Effector CD8-positive, alpha-beta T cell (primary cell): ENCODE data around the gene APPL1.

Experiments used
- DNase-seq: peaks from one replicate; lab custom pipeline; 2025; lab: John Stamatoyannopoulos, UW
- total RNA-seq, 4 experiments: gene quantifications; one replicate each; lab custom pipeline; 2026; lab: John Stamatoyannopoulos, UW

Gene APPL1
- total RNA-seq: 98.9 to 143 (median 110) reads per million in 4 experiments

- peak; percentile 78 for DNase-seq
These were observed at the start of gene APPL1 for GRCh38 chr3:57227204-57227929. Gene APPL1 (plus strand): TSS chr3:57227729. CDS start chr3:57227884, 155 bp downstream.

GRCh38 chr3:57179580-57180410, 47.7 kb upstream of the APPL1 start:
- no peak for DNase-seq

DNA sequence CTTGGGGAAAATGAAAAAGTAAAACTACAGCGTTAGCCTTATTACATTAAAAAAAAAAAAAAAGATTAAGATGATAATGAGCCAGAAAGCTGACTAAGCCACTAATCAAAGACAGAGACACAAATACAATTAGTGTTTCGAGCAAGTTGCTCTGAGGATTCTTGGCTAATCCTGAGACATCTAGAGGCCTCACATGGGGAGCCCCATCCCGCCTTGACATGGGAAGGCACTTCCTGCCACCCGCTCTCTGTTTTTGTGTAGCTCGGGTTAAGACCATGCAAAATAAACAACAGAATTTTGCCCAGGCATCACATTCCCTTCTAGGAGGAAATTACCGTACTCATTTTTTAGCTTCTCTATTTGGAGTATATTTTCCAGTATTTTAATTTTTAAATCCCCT, 43.0 kb upstream of the APPL1 start:
- no peak for DNase-seq

DNA sequence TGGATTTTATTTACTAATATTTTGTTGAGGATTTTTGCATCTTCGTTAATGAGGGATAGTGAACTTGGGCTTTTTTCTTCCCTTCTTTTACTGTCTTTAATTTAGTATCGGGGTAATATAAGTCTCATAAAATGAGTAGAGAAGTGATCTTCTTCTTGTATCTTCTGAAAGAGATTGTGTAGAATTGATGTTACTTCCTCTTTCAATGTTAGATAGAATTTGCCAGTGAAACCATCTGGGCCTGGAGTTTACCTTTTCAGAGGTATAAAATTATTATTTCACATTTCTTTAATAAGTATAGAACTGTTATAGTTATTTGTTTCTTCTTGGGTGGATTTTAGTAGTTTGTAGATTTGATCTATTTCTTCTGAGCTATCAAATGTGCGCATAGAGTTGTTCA, 35.5 kb upstream of the APPL1 start:
- DNase-seq: no peak

- DNase-seq: no peak
These were observed 32.9 kb upstream of the APPL1 start for GRCh38 chr3:57194641-57195040.

DNA sequence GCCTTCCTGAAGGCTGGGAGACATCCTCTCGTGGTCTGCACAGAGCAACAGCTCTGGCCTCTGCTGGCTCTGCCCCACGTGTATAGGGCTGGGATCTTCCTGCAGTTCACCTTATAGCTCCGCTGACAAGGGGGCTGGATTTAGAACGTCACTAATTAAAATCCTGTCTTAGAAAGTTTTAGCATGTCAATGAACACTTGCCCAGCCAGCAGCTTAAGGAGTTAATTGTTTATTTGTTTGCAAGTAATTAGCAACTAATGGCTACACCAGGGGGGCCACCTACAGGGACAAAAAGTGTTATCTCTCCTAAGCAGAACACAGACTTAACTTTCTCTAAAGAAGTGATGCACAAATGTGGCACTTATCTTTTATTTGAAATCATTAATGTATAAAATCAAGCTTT, 27.6 kb upstream of the APPL1 start, which contains the start of gene HESX1:
Gene HESX1 (minus strand): TSS at position 84 of the 403 bp plus-strand sequence. CDS start 60 bp downstream, at position 24.
- no peak for DNase-seq

DNA sequence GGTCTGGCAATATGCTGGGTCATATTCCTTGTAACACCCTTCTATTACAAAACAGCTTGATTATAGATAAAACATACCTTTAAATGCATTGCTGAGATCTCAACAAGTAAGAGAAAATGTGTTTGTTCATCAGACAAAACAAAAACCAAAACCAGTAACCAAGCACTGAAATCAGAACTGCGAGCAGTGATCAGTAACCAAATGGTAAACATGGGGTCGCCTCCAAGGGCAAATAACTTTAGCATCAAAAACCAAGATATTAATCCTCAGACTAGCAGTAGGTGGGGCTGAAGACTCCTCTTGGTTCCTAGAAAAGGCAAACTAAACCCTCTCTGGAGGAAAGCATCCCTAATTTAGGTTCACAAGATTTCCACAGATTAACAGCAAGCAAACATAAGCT, 21.1 kb upstream of the APPL1 start:
- DNase-seq: no peak

GRCh38 chr3:57221883-57222282, 5.6 kb upstream of the APPL1 start:
- no peak for DNase-seq

DNA sequence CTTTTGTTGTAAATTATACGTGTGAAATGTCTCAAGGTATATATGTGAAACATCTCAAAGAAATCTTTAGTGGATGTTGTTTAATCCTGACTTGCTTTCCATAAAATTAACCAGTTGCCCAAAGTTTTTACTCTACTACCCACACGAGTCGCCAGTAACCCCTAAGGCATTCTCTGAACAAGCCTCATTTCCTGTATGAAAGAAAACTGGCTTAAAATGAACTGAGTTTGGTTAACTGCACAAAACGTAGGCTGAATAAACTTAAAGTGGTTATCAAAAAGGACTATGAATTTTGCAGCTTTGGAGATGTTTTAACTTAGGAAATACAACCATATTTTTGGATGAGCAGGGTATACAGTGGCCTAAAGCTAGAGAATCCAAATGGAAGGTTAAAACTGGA, 2.7 kb upstream of the APPL1 start:
- DNase-seq: no peak

- DNase-seq: no peak
These were observed 1.4 kb upstream of the APPL1 start for GRCh38 chr3:57226176-57226575.

- DNase-seq: peak; percentile 5
These were observed 612 bp downstream of the APPL1 start for GRCh38 chr3:57227930-57228751.

- no peak for DNase-seq
These were observed 2.5 kb downstream of the APPL1 start for GRCh38 chr3:57230006-57230405.

DNA sequence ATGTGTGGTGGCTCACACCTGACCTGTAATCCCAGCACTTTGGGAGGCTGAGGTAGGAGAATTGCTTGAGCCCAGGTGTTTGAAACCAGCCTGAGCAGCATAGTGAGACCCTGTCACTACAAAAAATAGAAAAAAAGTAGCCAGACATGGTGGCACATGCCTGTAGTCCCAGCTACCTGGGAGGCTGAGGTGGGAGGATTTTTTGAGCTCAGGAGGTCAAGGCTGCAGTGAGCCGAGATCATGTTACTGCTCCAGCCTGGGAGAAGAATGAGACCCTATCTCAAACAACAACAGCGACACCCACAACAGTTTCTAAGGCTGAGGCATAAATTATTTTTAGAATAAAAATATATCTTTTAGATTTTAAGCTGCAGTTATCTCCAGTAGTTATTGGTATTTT, 6.3 kb downstream of the APPL1 start:
- DNase-seq: no peak

GRCh38 chr3:57234613-57235575, 7.4 kb downstream of the APPL1 start:
- DNase-seq: no peak

GRCh38 chr3:57244946-57245345, 17.4 kb downstream of the APPL1 start:
- no peak for DNase-seq

- DNase-seq: no peak
These were observed 24.9 kb downstream of the APPL1 start for GRCh38 chr3:57252404-57252803.

DNA sequence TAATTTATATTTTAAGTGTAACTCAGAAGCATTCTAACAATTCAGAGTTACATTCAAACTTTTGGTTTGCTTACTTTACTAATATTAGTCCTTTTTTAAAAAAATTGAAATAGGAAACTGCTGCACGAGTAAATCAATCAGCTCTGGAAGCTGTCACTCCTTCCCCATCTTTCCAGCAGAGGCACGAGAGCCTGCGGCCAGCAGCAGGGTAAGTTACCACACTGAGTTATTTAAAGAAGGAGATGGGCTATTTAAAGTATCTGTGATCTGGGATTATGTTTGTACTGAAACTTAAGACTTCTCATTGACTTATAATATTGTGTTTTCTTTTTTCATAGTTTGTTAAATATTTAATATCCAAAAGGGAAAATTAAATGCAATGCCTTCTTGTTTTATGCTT, 29.3 kb downstream of the APPL1 start:
- no peak for DNase-seq

- no peak for DNase-seq
These were observed 30.1 kb downstream of the APPL1 start for GRCh38 chr3:57257678-57258077.

DNA sequence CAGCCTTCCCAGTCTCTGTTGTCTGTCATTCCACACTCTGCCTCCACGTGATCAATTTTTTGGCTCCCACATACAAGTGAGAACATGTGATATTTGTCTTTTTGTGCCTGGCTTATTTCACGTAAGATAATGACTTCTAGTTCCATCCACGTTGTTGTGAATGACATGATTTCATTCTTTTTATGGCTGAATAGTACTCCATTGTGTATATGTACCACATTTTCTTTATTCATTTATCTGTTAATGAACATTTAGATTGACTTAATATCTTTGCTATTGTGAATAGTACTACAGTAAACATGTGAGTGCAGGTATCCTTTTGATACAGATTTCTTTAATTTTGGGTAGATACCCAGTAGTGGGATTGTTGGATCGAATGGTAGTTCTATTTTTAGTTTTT, 33.6 kb downstream of the APPL1 start:
- no peak for DNase-seq

DNA sequence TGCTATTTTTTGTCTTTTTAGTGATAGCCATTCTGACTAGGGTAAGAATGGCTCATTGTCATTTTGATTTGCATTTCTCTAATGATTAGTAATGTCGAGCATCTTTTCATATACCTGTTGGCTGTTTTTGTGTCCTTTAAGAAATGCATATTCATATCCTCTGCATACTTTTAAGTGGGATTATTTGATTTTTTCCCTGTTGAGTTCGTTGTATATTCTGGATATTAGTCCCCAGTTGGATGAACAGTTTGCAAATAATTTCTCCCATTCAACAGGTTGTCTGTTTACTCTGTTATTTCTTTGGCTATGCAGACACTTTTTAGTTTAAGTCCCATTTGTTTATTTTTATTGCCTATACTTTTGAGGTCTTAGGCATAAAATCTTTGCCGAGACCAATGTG, 34.4 kb downstream of the APPL1 start:
- DNase-seq: no peak

- no peak for DNase-seq
These were observed 40.9 kb downstream of the APPL1 start for GRCh38 chr3:57268416-57268815.
